ENCODE measurements around the gene SLC35E1.

SLC35E1 gene

DNA sequence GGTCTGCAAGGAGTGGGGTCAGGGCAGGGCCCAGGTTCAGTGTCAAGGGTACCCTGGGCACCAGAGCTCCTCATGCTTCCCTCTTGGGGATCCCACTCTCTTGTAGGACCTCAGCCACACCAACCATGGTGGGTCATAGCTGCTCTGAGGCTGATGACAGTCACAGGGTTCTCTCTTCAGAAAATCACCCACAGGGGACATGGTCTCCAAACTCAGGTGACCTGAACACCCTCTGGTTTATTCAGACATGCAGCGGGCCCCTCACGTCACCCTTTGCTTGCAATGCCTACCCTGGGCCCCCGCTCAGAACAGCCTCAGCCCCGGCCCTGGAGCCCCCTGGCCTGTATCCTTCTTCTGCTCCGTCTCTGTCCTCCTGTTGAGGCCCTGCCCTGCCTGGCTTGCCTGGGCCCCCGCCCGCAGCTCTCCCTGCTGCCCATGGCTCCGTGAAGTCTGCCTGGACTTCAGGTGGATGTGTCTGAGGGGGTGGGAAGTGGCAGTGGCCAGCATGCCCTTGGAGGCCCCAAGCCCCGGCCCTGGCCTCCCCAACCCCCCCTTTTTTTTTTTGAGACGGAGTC is 50.4 kb downstream of the SLC35E1 start:
- TF ChIP-seq, protein P1, sequence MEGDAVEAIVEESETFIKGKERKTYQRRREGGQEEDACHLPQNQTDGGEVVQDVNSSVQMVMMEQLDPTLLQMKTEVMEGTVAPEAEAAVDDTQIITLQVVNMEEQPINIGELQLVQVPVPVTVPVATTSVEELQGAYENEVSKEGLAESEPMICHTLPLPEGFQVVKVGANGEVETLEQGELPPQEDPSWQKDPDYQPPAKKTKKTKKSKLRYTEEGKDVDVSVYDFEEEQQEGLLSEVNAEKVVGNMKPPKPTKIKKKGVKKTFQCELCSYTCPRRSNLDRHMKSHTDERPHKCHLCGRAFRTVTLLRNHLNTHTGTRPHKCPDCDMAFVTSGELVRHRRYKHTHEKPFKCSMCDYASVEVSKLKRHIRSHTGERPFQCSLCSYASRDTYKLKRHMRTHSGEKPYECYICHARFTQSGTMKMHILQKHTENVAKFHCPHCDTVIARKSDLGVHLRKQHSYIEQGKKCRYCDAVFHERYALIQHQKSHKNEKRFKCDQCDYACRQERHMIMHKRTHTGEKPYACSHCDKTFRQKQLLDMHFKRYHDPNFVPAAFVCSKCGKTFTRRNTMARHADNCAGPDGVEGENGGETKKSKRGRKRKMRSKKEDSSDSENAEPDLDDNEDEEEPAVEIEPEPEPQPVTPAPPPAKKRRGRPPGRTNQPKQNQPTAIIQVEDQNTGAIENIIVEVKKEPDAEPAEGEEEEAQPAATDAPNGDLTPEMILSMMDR (IDR thresholded peaks at IDR 0.05; ENCODE audit: low read depth, low read length, missing control alignments) = no peak
- no peak for DNase-seq (ENCODE audit: low read depth)
- no peak overlapping the region for H3K4me3 ChIP-seq (ENCODE audit: low read depth, low read length)

- TF ChIP-seq, protein P1 (IDR thresholded peaks at IDR 0.05; ENCODE audit: low read depth, low read length, missing control alignments) = no peak
- H3K4me3 ChIP-seq (ENCODE audit: low read depth, low read length) = no peak overlapping the region
- DNase-seq (ENCODE audit: low read depth) = no peak
These were observed 51.1 kb downstream of the SLC35E1 start for GRCh38 chr19:16520986-16521624.

DNA sequence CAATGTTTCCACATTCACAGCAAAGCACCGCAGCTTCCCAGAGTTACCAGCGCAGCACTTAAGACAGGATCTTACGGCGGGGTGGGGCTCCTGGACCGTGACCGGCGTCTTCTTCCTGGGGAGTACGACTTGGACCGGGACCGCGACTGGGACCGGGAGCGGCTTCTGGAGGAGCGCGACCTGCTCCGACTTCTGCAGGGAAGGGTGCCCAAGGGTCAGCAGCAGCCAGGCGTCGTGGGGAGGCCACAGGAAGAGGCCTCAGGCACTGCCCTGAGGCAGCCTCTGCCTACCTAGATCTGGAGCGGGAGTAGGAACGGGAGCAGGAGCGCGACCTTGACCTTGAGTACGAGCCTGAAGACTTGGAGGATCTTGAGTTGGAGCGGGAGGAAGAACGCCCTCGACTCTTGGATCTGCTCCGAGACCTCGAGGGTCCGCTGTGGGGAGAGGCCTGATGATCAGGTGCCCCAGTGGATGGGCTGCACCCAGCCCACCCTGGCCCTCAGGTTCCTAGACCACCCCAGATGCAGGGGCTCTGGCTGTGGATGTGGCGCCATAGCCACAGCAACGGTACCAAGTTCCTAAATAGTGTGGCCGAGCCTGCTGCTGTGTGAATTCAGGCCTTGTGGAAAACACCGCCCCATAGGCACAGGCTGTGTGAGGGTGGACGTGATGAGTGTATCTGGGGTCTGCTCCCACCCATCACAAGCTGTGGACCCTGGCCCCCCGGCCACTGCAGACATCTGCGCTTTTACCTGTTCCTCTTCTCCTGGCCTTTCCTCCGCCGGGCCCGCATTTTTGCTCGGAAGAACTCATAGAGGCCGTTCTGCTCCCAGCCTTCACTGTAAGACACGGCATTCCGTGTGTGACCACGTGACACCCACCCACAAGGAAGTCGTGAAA is 51.9 kb downstream of the SLC35E1 start:
- no peak overlapping the region for H3K4me3 ChIP-seq (ENCODE audit: low read depth, low read length)
- no peak for DNase-seq (ENCODE audit: low read depth)
- TF ChIP-seq, protein P1 (IDR thresholded peaks at IDR 0.05; ENCODE audit: low read depth, low read length, missing control alignments) = no peak

DNA sequence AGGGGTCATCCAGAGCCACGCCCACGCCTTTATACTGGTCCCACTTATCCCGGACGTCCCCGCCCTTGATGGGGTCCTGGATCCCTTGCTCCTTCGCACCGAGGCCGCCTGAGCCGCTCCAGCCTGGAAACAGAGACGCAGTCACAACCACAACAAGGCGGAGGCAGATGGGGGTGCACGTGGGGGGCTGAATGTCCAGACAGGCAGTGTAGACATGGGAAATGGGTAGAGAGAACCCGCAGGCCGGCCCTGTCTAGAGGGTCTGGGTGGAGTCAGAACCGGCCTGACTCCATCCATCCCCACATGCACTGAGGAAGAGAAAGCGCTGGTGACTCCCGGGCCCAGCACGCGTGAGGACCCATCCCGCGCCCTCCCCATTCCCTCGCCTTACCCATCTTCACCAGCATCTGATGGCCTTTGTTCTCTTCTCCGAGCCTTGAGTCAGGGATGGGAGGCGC is 53.0 kb downstream of the SLC35E1 start:
- no peak for DNase-seq (ENCODE audit: low read depth)
- H3K4me3 ChIP-seq (ENCODE audit: low read depth, low read length) = no peak overlapping the region
- TF ChIP-seq, protein P1 (IDR thresholded peaks at IDR 0.05; ENCODE audit: low read depth, low read length, missing control alignments) = no peak

DNA sequence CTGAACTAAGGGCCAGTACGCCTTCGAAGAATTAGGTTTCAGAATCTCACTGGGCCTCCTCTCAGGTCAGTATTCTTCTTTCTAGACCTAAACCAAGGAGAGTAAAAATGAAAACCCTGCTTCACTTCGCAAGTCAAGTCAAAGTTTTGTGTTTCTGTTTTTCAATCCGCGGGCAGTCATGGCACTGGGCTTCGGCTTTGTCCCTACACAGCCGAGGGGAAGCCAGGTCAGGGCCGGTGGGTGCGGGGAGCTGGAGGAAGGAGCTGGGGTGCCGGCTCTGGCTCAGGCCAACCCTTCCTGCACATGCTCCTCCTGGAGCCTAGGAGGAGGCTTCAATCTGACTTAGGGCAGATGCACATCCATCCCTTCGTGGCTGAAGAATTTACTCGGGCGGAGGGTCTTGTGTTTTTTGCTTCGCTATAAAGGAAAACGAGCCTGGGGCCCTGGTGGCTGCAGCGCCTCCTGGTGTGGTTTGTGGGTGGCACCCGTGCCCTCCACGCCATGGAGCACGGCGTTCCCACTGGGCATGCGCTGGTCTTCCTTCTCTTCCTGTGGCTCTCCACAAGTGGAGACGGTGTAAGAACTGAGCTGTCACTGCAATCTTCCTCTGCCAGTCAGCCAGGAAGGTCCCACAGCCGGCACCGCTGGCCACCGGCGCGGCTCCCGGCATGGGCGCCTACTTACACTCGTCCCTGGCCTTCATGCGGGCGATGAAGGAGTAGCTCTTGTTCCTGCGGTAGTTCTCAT is 53.6 kb downstream of the SLC35E1 start:
- no peak for DNase-seq (ENCODE audit: low read depth)
- H3K4me3 ChIP-seq (ENCODE audit: low read depth, low read length) = no peak overlapping the region
- TF ChIP-seq, protein P1 (IDR thresholded peaks at IDR 0.05; ENCODE audit: low read depth, low read length, missing control alignments) = no peak

- no peak overlapping the region for H3K4me3 ChIP-seq (ENCODE audit: low read depth, low read length)
- DNase-seq (ENCODE audit: low read depth) = no peak
- TF ChIP-seq, protein P1 (IDR thresholded peaks at IDR 0.05; ENCODE audit: low read depth, low read length, missing control alignments) = no peak
These were observed 54.2 kb downstream of the SLC35E1 start for GRCh38 chr19:16518061-16518460.
